GM21529 (cell line): ENCODE measurements around the gene CYB5B.

Source experiments
- ATAC-seq: cut with Tn5 transposase; IDR thresholded peaks from one replicate; pipeline ENCODE4 v1.9.1; 2021; ENCODE audit not compliant: unreplicated experiment

The CYB5B gene

DNA sequence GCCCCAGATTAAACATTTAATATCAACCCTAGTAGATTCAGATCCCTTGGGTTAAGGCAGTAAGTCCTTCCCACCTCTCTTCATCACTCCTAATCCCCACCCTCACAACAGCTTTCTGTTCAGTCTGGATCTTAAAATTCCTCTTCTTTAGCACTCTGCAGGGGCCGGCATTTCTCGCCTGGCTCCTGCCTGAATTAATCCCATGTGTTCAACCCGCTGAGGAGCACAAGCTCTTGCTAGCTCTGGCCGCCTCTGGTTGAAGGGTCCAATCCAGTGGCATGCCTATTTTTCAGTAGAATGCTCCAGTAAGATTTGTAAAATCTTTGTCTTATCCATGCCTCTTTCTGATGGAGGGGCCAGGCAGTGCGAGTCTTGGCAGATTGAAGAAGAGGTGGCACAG lies 59.2 kb downstream of the CYB5B start:
- ATAC-seq = no peak

GRCh38 chr16:69485361-69485760 lies 60.9 kb downstream of the CYB5B start:
- no peak for ATAC-seq

DNA sequence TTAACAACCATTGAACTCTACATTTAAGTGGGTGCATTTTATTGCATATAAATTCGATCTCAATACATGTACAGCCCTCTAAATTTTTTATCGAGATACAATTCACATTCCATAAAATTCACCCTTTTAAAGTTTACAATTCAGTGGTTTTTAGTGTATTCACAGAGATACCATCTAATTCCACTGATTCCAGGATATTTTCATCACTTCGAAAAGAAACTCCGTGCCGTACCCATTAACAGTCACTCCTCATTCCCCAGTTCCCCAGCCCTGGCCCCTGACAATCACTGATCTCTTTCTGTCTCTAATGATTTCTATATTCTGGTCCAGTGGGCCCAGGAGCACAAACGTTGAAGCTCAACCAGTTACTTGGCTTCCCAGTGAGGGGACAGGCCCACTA lies 61.4 kb downstream of the CYB5B start:
- no peak for ATAC-seq

- ATAC-seq = no peak
Observed at GRCh38 chr16:69486272-69486671, 61.9 kb downstream of the CYB5B start.

DNA sequence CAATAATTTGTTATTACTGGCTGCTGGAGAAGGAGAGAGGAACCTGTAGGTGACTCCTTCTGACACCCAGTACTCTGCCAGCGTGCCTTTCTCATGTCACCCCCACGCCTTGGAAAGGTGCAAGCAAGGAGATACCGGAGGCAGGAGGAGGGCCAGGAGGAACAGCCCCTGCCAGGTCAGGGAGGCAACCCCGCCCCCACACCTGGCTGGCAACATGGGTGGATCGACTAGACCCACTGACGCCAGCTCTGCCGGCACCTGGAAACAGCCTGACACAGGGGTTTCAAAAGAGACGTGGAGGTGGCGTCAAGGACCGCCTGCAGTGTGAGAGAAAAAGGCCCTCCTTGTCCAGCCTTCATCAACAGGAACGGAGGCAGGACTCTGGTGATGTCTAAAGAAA lies 62.3 kb downstream of the CYB5B start:
- ATAC-seq = no peak

DNA sequence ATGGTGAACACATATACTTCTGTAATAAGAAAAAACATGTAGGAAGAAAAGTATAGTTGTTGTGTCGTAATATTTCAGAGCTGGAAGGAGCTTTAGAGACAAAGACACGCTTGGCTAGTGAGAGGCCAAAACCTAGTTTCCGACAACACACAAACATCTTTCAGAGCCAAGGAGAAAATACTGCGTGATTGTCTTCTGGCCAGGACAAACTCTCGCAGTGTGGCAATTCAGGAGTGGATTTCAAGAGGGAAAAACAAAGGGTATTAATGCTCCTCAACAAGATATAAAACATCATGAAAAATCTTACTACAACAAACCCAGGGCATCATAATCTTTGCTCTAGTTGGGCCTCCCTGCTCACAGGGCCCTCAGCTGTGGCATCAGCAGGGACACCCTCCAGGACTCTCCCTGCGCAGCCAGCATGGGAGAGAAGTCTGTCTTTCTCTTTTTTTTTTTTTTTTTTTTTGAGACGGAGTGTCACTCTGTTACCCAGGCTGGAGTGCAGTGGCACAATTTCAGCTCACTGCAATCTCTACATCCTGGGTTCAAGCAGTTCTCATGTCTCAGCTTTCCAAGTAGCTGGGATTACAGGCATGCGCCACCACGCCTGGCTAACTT lies 66.4 kb downstream of the CYB5B start:
- no peak for ATAC-seq

DNA sequence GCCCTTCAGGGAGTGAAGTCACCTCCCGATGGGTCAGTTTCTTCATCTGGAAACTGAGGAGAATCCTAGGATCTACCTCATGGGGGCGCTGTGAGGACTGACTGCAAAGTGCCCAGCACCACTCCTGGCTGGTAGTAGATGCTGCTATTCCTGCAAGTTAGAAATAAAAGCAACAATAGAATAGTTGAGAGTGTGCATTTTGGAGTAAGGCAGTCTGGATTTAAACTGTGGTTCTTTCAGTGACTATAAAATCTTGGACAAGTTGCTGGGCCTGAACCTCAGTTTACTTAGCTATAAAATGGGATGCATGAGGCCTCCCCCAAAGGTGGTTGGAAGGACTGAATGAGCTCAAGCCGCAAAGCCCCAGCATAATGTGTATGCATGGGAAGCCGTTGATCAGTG lies 70.6 kb downstream of the CYB5B start:
- no peak for ATAC-seq

GRCh38 chr16:69495821-69496220 lies 71.4 kb downstream of the CYB5B start:
- ATAC-seq = no peak

- no peak for ATAC-seq
Observed at GRCh38 chr16:69496376-69496775, 72.0 kb downstream of the CYB5B start.

DNA sequence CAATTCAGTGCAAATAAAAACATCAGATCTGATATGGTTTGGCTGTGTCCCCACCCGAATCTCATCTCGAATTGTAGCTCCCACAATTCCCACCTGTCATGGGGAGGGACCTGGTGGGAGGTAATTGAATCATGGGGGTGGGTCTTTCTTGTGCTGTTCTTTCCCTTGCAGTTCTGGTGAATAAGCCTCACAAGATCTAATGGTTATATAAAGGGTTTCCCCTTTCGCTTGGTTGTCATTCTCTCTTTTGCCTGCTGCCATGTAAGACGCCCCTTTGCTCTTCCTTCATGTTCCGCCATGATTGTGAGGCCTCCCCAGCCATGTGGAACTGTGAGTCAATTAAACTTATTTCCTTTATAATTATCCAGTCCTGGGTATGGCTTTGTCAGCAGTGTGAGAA lies 72.5 kb downstream of the CYB5B start:
- ATAC-seq = no peak

DNA sequence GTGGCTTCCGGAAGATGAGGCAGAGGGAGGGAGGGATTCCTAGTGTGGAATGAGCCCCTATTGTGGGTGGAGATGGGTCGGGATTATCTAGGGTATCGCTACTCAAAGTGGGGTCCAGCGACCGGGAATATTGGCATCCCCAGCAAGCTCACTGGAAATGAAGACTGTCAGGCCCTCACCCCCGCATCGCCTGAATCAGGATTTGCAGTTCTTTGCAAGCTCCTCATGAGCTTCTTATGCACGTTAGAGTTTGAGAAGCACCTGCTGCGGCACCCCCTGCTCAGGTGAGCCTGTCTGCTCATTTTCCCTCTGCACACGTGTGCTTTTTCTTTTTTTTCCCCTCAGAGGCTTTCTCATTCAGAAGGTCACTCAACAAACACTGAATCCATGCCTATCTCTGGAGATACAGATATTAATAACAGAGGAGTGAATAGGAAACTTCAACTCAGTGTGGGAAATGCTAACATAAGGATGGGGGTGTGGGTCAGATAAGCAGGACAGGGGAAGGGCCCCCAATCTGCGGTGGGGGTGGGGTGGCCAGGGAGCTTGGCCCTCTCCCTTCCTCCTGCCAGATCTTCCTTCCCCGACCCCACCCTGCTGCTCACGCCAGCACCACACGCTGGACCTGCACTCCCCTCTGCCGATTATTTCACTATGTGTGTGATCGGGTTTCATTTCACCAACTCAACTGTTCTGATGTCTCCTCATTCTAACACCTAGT lies 73.6 kb downstream of the CYB5B start:
- no peak for ATAC-seq

DNA sequence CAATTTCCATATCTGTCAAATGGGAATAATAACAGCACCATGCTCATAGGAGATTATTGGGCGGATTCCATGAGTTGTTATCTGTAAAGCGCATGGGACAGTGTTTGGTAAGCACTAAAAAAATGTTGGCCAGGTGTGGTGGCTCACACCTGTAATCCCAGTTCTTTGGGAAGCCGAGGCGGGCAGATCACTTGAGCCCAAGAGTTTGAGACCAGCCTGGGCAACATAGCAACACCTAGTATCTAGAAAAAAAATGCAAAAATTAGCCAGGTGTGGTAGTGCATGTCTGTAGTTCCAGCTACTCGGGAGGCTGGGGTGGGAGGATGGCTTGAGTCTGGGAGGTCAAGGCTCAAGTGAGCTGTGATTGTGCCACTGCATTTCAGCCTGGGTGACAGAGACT lies 74.5 kb downstream of the CYB5B start:
- ATAC-seq = no peak

GRCh38 chr16:69499541-69500230 lies 75.3 kb downstream of the CYB5B start:
- ATAC-seq = no peak

GRCh38 chr16:69500496-69500895 lies 76.1 kb downstream of the CYB5B start:
- no peak for ATAC-seq

GRCh38 chr16:69501956-69502745 lies 77.7 kb downstream of the CYB5B start:
- ATAC-seq = peak; percentile 61

GRCh38 chr16:69503244-69503643 lies 78.8 kb downstream of the CYB5B start:
- no peak for ATAC-seq

DNA sequence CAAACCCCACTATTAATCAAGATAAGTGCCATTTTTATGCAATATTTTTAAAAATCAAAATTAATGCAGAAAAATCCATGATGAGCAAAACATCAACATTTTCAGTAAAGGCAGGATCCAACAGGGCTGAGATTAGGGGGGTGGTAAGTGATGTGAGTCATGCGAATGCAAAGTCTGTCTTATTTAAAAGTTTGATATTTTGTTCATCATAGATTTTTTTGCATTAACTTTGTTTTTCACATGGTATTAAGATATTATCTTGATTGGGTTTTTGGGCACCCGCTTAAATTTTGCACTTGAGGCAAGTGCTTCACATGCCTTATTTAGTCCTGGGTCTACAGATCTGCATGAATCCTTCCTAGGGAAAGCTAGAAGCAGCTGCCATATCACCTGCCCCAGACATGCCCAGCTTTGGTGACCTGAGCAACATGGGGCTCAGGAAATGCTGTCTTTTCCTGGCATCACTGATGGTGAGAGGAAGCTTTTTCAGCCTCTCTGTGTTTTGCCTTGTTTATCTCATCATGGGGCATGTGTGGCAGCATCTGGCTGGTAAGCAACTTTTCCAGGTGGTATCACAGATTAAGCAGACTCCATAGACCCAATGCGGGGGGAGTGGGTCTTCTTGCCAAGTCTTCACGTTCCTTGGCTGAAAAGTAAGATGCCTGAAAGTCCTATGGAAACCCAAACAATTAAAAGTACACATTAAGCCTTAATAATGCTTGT lies 83.8 kb downstream of the CYB5B start:
- ATAC-seq = no peak

GRCh38 chr16:69509125-69509524 lies 84.7 kb downstream of the CYB5B start:
- no peak for ATAC-seq

GRCh38 chr16:69511651-69512050 lies 87.2 kb downstream of the CYB5B start:
- ATAC-seq = no peak

- no peak for ATAC-seq
Observed at GRCh38 chr16:69513180-69513966, 89.0 kb downstream of the CYB5B start.
